ENCODE data around the gene PRM1.

DNA sequence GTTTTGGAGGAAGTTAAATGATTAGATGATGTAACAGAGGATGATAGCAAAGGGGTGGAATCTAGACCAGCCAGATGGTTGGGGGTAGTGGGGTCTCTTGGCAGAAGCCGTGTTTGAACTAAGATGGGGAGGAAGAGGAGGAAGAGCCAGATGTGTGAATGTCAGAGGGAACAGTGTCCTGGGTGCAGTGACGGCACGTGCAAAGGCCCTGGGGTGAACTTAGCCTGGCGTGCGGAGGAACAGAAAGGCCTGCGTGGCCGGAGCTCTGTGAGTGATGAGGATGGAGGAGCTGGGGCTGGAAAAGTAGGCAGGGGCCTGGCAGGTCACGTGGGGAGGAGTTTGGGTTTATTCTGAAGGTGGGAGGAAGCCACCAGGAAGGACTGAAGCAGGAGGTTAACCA, 37.7 kb upstream of the PRM1 start:
- TF ChIP-seq, protein P1, sequence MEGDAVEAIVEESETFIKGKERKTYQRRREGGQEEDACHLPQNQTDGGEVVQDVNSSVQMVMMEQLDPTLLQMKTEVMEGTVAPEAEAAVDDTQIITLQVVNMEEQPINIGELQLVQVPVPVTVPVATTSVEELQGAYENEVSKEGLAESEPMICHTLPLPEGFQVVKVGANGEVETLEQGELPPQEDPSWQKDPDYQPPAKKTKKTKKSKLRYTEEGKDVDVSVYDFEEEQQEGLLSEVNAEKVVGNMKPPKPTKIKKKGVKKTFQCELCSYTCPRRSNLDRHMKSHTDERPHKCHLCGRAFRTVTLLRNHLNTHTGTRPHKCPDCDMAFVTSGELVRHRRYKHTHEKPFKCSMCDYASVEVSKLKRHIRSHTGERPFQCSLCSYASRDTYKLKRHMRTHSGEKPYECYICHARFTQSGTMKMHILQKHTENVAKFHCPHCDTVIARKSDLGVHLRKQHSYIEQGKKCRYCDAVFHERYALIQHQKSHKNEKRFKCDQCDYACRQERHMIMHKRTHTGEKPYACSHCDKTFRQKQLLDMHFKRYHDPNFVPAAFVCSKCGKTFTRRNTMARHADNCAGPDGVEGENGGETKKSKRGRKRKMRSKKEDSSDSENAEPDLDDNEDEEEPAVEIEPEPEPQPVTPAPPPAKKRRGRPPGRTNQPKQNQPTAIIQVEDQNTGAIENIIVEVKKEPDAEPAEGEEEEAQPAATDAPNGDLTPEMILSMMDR (IDR thresholded peaks at IDR 0.05), result no peak
- TF ChIP-seq POLR2AphosphoS5 (IDR thresholded peaks at IDR 0.05) (no peak), POLR2A (IDR thresholded peaks at IDR 0.05) (no peak)

All from breast epithelium (tissue), 3 donors.